GM18867 (cell line): ENCODE data around the gene KCNJ3.
A peak's percentile ranks its signal among the peaks of the same experiment; 100 is the strongest.

ENCODE experiments used
- ATAC-seq: cut with Tn5 transposase; IDR thresholded peaks from one replicate; pipeline ENCODE4 v1.9.1; 2021; ENCODE audit warnings: mild to moderate bottlenecking, moderate library complexity; ENCODE audit not compliant: unreplicated experiment

Gene KCNJ3

DNA sequence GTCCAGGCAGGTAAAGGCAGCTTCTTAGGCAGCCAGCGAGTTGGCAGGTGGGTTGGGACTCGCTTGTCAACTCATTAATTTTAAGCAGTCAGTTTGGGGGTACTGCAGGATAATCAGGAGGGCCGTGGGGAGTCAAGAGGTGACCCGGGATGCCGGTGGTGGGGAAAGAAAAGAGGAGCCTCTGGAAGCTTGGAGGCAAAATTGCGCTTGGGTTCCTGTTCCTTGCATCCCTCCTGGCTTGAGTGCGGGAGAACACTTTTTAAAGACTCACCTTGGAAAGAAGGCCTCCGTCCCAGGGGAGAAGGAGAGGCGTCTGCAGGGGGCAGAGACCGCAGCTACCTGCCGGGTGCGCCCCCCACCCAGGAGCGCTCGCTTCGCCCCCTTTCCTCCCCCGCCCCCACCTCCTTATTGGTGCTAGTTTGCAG, at the start of gene KCNJ3:
KCNJ3 (plus strand) TSS at position 400 of the 425 bp plus-strand sequence. CDS start 81 bp downstream, outside the sequence.
- no peak for ATAC-seq

GRCh38 chr2:154655499-154655898, 43.0 kb upstream of the KCNJ3 start:
- no peak for ATAC-seq

DNA sequence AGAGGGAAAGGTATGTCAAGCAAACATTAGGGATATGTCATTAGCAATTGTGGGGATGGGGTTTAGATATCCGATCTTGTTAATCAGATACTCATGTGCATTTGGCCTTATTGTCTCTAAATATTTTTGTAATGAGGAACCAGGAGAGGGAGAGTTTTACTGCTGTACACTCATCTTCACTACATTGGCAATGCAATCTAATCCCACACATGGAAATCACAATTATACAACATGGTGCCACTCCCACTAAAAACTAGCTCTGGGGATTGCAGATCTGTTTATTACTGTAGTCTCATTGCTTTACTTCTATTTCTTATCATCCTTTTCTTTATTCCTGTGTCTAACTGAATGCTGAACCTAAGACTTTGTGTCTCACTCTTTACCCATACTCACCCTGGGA, 39.6 kb upstream of the KCNJ3 start:
- no peak for ATAC-seq

GRCh38 chr2:154664248-154664647, 34.2 kb upstream of the KCNJ3 start:
- ATAC-seq = no peak

- ATAC-seq = no peak
These were observed 28.4 kb upstream of the KCNJ3 start for GRCh38 chr2:154670083-154670482.

- ATAC-seq = no peak
These were observed 24.8 kb upstream of the KCNJ3 start for GRCh38 chr2:154673694-154674093.

- ATAC-seq = no peak
These were observed 21.1 kb upstream of the KCNJ3 start for GRCh38 chr2:154677401-154677800.

DNA sequence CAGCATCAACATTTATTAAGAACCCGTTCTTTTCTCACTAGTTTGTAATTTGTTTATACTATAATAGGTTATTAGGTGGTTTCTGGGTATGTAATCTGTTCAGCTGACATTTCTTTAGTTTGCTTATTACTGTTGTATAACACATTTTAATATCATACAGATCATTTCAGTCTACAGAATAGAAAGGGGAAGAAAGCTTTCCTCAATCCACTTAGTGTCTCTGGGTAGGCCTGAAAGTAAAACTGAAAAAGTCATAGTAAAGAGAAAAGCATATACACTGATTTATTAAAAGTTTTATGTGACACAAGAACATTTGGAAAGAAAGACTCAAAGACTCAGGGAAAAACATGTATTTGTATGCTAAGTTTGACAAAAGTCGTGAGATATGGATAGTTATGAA, 16.8 kb upstream of the KCNJ3 start:
- ATAC-seq = peak; percentile 54

DNA sequence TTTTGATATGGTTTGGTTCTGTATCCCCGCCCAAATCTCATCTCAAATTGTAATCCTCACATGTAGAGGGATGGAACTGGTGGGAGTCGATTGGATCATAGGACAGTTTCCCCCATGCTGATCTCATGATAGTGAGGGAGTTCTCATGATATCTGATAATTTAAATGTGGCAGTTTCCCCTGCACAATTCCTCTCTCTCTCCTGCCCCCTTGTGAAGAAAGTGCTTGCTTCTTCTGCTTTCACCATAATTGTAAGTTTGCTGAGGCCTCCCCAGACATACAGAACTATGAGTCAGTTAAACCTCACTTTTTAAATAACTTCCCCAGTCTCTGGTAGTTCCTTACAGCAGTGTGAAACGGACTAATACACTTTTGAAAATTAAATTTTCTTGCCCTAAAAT, 12.3 kb upstream of the KCNJ3 start:
- ATAC-seq = no peak

DNA sequence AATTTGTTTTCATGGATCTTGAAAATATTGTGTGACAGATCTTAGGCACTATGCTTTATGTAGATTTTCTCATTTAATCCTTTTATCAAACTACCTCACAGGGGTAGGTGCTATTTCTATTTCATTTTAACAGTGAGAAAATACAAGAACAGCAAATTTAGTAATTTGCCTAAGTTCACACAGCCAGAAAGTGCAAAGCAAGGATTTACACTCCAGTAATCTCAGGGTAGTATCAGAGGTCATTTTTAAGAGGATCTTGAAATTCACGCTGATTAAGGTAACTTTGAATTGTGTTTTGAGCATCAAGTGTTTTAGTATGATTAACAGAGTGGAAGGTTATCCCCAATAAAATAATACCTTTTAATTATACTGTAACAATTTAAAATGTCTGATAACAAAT, 10.1 kb upstream of the KCNJ3 start:
- ATAC-seq = peak; percentile 58

GRCh38 chr2:154689158-154689557, 9.3 kb upstream of the KCNJ3 start:
- no peak for ATAC-seq

DNA sequence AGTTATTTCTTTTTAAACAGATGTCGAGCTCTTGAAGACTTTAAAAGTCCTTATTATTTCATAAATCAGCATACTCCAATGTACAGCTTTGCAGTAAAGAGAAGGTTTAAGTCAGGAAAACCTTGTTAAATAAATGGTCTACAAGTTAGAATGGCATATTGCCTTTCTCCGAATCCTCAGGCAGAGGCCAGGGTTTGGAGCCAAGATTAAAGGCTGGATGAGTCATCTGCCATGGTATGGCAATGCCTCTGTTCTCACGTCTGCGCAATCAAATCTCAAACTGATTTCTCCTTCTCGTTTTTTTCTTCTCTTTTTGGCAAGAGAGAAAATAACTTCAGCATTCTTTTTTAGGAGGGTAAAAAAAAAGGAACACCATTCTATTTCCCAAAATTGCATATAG, 5.6 kb upstream of the KCNJ3 start:
- no peak for ATAC-seq

- no peak for ATAC-seq
These were observed 4.7 kb upstream of the KCNJ3 start for GRCh38 chr2:154693741-154694340.

DNA sequence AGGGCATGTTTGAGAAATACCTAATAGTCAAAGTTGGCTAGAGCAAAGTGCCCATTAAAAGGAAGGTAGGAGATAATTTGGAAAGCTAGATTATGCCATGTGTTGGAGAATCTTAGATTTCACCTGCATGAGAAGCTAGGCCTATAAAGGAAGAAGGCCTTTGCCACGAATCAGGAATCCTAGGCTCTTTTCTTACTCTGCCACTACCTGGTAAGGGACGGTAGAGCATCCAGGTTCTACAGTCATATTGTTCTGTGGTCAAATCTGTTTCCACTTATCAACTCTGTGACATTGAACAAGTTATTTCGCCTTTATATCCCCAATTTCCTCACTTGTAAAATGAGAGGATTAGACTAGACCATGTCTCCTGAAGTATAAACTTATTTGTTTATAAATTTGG, 3.6 kb upstream of the KCNJ3 start:
- ATAC-seq = no peak

GRCh38 chr2:154696369-154696768, 2.1 kb upstream of the KCNJ3 start:
- no peak for ATAC-seq

- ATAC-seq = no peak
These were observed 1.6 kb upstream of the KCNJ3 start for GRCh38 chr2:154696810-154697417.

DNA sequence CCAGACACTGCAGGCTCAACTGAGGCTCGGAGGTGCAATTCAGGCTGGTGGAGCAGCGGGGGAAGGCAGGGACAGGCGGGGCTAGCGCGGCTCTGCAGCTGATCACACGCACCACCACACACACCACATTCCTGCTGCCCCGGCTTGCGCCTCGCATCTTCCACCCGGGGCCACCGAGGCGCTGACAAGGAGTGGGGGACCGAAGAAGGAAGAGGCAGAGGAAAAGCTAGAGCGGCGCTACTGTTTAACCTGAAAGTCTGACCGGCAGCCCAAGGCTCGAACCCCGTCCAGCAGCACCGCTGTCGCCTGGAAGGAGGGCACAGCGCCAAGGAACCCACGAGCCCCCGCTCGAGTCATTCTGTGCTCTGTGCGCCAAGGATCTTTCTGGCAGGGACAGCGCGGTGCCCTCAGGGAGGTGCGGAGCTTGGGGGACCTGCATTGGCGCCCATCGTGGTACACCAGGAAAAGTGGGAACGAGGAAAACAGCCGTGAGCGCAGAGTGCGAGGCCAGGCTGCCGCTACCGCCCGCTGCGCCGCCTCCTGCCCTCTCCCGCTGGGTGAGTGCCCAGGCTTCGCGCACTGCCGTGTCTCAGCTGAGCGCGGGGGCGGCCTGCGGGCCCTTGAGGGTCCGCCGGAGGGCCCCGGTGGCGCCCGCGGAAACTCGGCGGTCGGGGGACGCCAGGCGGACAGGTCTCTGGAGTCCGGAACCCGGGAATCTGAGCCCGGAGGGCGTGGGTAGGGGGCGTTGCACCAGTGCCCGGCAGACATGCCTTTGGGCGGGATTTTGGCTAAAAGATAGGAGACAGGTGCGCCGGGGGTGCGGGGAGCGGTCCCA, 860 bp upstream of the KCNJ3 start:
- ATAC-seq = no peak

- no peak for ATAC-seq
These were observed 453 bp downstream of the KCNJ3 start for GRCh38 chr2:154698721-154699574.

DNA sequence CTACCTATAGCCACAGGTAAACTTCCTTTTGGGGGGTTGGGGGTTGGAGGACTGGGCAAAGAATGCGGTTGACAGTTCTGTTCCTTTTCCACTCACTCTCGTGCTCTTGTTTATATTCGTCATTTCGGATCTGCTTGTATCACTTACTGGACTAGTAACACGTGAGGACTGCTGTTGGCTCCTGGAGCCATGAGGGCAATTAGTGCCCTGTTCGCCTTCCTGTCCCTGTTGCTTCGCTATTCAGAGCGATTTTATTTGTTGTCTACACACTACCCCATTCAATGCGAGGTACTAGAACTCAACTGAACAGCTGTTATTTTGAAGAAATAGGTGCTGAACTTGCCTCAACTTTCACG, 1.1 kb downstream of the KCNJ3 start:
- ATAC-seq = no peak

DNA sequence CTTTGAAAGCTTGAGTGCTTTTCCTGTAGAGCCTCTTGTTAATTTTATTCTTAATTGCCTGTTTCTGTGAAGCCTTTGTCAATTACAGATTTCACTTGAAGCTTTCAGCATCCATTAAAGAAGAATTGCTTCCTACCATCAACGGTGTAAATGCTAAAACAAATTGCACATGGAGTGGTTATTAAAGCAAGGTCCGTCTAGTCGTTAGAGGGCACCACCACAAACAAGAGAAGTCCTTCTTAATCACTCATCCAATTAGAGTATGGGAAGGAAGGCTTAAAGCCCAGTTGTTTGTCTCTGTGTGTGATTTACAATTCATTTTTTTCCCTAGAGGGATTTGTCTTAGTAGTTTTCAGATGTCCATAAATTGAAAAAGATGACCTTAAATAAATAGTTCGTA, 1.6 kb downstream of the KCNJ3 start:
- no peak for ATAC-seq

DNA sequence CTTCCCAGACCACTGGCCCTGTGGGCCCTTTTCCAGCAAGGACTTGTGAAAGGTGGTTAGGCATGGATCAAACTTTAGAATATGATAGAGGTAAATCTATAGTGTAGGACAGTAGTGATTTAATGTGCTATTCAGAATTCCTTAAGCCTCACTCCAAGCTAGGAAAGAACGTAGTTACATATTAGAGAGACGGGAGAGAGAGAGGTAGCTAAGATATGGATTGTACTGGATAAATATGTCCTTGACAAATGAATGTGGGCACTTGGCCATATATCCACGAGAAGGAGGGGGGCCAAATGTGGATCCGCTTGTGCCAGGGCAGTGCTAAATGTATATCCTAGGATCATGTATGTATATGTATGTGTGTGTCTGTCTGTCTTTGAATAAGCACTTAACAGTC, 6.5 kb downstream of the KCNJ3 start:
- ATAC-seq = no peak
